ENCODE results near the gene GRK2.

GRCh38 chr11:67307545-67308001 is 41.3 kb downstream of the GRK2 start:
- TF ChIP-seq SP1 (IDR thresholded peaks at IDR 0.05) (no peak), TARDBP (IDR thresholded peaks at IDR 0.05) (no peak), ELF4 (IDR thresholded peaks at IDR 0.05) (no peak), L3MBTL2 (conservative IDR thresholded peaks at IDR 0.05) (no peak), HDGF (IDR thresholded peaks at IDR 0.05; ENCODE audit: borderline replicate concordance) (no peak), FOXM1 (IDR thresholded peaks at IDR 0.05; ENCODE audit: borderline replicate concordance) (no peak), PKNOX1 (IDR thresholded peaks at IDR 0.05) (no peak), BHLHE40 (IDR thresholded peaks at IDR 0.05; ENCODE audit: borderline replicate concordance) (no peak), CTBP1 (IDR thresholded peaks at IDR 0.05; ENCODE audit: borderline replicate concordance) (no peak), FOXA1 (IDR thresholded peaks at IDR 0.05) (no peak), ARNT (IDR thresholded peaks at IDR 0.05) (no peak), ZNF384 (IDR thresholded peaks at IDR 0.05) (no peak), SUZ12 (IDR thresholded peaks at IDR 0.05) (no peak), FOXK2 (IDR thresholded peaks at IDR 0.05) (no peak)

All from HEK293T (cell line).